Ramos (cell line): ENCODE results near the gene PRPS1.

Source experiments
- in situ Hi-C: fragments of 300-500 bp; cut with MboI; formaldehyde crosslinking; loops from one replicate; pipeline ENCODE4 v1.14.3; 2022; ENCODE audit warnings: low sequenced_read_pairs; ENCODE audit not compliant: unreplicated experiment

The PRPS1 gene

DNA sequence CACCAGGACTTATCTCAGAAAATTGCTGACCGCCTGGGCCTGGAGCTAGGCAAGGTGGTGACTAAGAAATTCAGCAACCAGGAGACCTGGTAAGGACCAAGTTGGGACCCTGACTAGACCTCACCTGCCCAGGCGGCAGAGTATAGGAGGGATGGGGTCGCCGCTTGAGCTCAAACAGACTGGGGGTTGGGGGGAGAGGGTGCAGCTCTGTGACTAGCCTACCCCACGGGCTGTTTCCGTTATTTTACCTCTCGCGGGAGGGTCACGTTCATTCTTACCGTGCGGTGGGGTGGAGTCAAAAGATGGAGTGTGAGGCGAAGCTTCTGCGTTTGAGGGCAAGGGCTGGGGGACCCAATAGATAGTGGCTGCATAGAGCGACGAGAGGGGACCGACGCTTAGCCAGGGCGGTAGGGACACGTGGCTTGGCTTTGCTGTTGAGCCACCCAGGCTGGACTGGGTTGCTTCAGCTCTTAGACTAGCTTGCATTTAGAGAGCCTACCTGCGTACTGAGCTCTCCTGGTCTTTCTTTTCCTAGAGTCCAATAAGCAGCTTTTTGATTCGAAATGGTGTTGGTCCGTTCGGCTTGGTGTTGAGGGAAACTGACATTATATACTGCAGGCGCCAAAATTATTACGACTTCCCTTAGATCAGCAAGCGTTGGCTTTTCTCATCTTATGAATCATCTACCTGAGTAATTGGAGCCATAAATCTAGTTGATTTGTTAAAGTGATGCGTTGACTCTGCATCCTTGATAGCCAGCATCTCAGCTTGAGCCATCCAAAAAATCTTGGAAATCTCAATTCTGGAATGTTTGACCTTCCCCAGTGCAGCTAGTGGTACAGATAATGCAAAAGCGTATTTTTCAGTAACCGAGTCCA is 591 bp downstream of the PRPS1 start:
- in situ Hi-C loops = no loop called here

- in situ Hi-C loops = no loop called here
Measured at GRCh38 chrX:107629540-107629909, 1.2 kb downstream of the PRPS1 start.

DNA sequence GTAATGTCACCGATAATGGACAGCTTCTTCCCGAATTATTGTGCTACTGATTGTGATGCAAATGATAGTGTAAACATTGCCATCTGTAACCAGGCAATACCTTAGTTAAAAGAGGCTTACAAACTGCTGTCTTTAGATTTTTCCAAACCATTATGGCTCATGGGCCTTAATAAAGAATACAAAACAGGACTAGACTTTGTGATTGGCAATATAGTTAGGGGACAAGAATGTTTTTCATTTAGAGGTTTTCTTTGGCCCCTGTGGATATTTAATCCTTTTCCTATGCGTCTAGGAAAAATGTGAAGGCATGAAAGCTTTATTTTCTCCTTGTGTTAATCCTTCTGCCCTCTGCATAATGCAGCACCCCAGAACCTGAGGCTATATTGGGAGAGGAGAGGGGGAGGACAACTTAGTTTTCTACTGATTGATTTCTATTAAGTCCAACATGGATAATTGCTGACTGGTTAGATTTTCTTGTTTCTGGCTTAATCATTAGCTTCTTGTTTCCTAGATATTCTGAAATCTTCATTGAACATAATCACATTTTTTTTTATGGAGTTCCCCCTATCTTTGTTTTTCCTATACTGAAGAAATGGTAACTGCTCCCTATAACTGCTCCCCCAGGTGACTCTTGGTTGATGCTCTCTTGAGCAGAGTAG is 1.9 kb downstream of the PRPS1 start:
- in situ Hi-C loops = no loop called here

- in situ Hi-C loops = no loop called here
Measured at GRCh38 chrX:107632346-107632745, 4.0 kb downstream of the PRPS1 start.

DNA sequence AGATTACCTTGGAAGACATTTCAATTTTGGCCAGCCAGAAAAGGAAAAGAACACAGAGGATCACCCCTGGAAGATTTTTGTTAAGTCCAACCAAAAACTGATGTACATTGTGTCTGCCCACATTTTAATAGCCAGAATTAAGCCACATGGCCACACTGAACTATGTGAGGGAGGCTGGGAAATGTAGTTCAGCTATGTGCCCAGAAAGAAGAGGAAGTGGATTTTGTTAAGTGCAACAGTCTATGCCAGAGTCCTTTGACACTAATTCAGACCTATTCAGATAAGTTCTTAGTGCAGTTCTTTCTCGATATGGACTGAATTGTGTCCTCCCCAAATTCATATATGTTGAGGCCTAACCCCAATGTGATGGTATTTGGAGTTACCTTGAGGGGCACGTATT is 18.4 kb downstream of the PRPS1 start:
- in situ Hi-C loops = no loop called here

GRCh38 chrX:107648332-107648731 is 20.0 kb downstream of the PRPS1 start:
- in situ Hi-C loops = no loop called here

- in situ Hi-C loops = loop anchor here (25.0 kb wide), 1 partner anchor 233 kb away; no protein-coding TSS in a partner anchor
Measured at GRCh38 chrX:107654566-107654871, 26.2 kb downstream of the PRPS1 start.

- in situ Hi-C loops = loop anchor here (25.0 kb wide), 1 partner anchor 232 kb away; no protein-coding TSS in a partner anchor
Measured at GRCh38 chrX:107654872-107655761, 26.8 kb downstream of the PRPS1 start.

DNA sequence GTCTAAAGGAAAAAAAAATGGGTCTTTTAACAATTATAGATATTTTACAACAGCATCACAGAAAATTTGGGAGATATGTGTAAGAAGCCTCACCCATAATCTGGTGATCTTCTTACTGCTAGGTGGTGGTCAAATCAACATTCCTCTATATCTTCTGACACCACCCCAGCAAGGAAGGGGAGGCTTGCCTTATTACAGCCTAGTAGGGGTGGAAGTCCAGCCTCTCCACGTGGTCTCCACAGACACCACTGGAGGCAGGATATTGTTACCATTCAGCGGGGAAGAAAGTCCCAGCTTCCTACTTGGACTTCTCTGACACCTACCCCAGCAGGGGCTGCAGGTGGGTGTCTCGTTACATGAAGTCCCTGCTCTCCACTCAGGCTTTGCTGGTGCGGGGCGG is 28.7 kb downstream of the PRPS1 start:
- in situ Hi-C loops = loop anchor here (25.0 kb wide), 1 partner anchor 230 kb away; no protein-coding TSS in a partner anchor

DNA sequence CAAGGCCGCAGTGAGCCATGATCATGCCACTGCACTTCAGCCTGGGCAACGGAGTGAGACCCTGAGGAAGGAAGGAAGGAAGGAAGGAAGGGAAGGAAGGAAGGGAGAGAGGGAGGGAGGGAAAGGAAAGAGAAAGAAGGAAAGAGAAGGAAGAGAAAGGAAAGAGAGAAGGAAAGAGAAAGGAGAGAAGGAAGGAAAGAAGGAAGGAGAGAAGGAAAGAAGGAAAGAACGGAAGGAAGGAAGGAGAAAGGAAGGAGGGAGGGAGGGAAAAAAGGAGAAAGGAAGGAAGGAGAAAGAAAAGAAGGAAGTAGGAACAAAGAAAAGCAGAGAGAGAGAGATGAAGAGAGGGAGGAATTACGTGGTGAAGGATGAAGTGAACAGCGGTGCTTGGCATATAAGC is 30.4 kb downstream of the PRPS1 start:
- in situ Hi-C loops = loop anchor here (25.0 kb wide), 1 partner anchor 229 kb away; no protein-coding TSS in a partner anchor

DNA sequence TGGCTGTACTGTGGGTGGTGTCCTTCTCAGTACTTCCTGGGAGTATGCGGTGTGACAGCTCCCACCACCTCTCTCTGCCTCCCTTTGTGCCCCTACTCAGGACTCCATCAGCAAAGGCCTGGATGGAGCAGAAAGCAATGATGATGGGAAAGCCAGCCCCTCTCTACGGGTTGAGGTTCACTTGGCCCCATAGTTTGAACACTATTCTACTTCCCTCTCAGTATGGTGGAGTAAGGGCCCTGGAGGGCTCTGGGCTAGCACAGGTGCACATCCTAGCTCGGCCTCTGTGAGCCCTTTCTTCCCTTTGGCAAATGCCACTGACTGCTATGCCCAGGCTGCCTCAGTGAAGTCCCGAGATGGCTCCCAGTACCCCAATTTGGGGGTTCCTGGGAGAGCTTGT is 31.0 kb downstream of the PRPS1 start:
- in situ Hi-C loops = loop anchor here (25.0 kb wide), 1 partner anchor 228 kb away; no protein-coding TSS in a partner anchor

DNA sequence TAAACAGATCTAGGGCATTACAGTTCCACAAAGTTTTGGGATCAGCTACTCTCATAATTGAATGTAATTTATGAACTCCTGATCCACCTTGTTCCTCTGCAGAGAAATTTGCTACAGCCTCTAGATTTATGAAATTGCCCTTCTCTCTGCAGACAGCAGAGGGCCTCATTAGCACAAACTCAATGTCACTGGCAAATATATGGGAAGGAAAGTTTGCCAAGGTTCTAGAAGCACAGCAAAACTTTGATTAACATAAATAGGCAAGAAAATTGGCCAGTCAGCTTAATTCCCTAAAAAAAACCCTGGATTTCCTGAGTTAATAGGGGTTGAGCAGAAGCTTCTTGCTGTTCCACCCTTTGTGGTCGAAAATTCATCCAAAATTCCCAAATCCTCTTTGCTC is 31.5 kb downstream of the PRPS1 start:
- in situ Hi-C loops = loop anchor here (5.0 to 25.0 kb wide), 2 partner anchors 118 to 228 kb away; partner anchors contain the start of genes NCBP2L and TSC22D3

- in situ Hi-C loops = loop anchor here (5.0 to 25.0 kb wide), 2 partner anchors 115 to 225 kb away; partner anchors contain the start of genes NCBP2L and TSC22D3
Measured at GRCh38 chrX:107662145-107662544, 33.8 kb downstream of the PRPS1 start.

DNA sequence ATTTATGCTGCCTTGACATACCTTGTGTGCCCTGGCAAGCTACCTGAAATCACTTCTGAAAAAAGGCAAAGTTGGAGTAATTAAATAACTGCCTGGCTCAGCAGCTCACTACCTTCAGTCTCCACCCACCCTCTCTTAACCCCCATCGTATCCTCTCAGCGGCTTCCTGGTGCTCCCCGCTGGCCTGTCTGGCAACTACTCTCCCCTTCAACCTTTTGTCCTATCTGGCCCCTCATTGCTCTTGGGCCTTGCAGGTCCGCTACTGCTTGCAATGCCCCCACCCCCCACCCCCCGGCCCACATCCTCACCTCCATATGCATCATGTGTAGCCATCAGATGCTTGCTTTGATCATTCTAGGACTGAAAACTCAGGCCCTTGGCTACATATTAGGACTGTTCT is 34.5 kb downstream of the PRPS1 start:
- in situ Hi-C loops = loop anchor here (5.0 to 25.0 kb wide), 2 partner anchors 114 to 224 kb away; partner anchors contain the start of genes NCBP2L and TSC22D3

- in situ Hi-C loops = loop anchor here (25.0 kb wide), 1 partner anchor 220 kb away; no protein-coding TSS in a partner anchor
Measured at GRCh38 chrX:107666931-107667330, 38.6 kb downstream of the PRPS1 start.

GRCh38 chrX:107667426-107667825 is 39.1 kb downstream of the PRPS1 start:
- in situ Hi-C loops = loop anchor here (25.0 kb wide), 1 partner anchor 220 kb away; no protein-coding TSS in a partner anchor

DNA sequence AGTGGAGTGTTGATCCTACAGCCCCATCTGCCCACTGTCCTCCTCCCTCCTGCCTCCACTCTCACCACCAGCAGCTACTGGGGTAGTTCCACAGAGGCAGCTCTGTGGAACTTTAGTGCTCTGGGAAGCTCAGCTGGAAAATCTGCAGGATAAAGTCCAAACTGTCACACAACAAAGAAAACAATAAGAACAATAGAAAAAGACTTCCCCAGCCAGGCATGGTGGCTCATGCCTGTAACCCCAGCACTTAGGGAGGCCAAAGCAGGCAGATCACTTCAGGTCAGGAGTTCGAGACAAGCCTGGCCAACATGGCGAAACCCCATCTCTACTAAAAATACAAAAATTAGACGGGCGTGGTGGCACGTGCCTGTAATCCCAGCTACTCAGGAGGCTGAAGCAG is 40.4 kb downstream of the PRPS1 start:
- in situ Hi-C loops = loop anchor here (25.0 kb wide), 1 partner anchor 219 kb away; no protein-coding TSS in a partner anchor

DNA sequence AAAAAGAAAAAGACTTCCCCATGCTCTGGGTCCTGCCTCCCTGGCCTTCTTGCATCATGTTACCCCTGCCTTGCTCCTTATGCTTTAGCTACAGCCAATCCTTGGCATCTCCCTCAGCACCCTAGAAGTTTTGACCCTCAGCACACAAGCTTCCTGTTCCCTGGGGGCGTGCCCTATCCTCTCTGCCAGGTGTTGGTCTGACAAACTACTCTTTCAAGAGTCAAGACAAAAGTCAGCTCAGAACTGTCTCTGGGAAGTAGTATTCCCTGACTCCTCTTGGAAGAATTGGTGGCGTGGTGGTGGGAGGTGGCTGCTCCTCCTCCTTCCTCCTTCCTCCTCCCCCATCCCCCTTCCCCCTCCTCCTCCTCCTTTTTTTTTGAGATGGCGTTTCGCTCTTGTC is 41.0 kb downstream of the PRPS1 start:
- in situ Hi-C loops = loop anchor here (25.0 kb wide), 1 partner anchor 218 kb away; no protein-coding TSS in a partner anchor

- in situ Hi-C loops = loop anchor here (25.0 kb wide), 1 partner anchor 217 kb away; no protein-coding TSS in a partner anchor
Measured at GRCh38 chrX:107669885-107670628, 41.7 kb downstream of the PRPS1 start.
